Small intestine (tissue), 7 donors: ENCODE data around the gene ATF4. TPM values are rescaled to one million over a fixed set of nuclear protein-coding genes. Genes with fewer than 3 reads are reported as not detected.
"Not testable (repeated sequence)": the region's sequence is repeated elsewhere in the genome, so short reads cannot be mapped to it uniquely, and the experiment has no call there.

Source experiments
- DNase-seq, 2 donors: peaks; one replicate each; pipeline versions ENCODE4 v3.0.0 to v3.0.0-alpha.2; 2013
- FAIRE-seq: peaks from 2 replicates; lab custom pipeline; 2012; peaks lifted over from hg19 to GRCh38; lab: Jason Lieb, UNC
- H3K27ac ChIP-seq, 3 donors: one replicate each; pipeline ENCODE4 v1.5.1; 2013; ENCODE audit warnings: low read length in 2 of 3, mild to moderate bottlenecking in 2 of 3, control low read depth in 1 of 3, inconsistent platforms in 1 of 3, low read depth in 1 of 3, moderate library complexity in 1 of 3
- H3K27me3 ChIP-seq, 3 donors: one replicate each; pipeline ENCODE4 v1.6.1; 2013; ENCODE audit warnings: low read length in 3 of 3, inconsistent platforms in 1 of 3; ENCODE audit not compliant: control insufficient read depth in 3 of 3, insufficient read depth in 3 of 3
- H3K36me3 ChIP-seq, 3 donors: one replicate each; pipeline ENCODE4 v1.6.1; 2013; ENCODE audit warnings: low read length in 3 of 3, inconsistent platforms in 1 of 3, low read depth in 1 of 3, mild to moderate bottlenecking in 1 of 3, moderate library complexity in 1 of 3; ENCODE audit not compliant: control insufficient read depth in 3 of 3, insufficient read depth in 2 of 3
- H3K4me1 ChIP-seq, 3 donors: one replicate each; pipeline ENCODE4 v1.6.1; 2013; ENCODE audit warnings: low read length in 2 of 3, inconsistent platforms in 1 of 3, low read depth in 1 of 3, mild to moderate bottlenecking in 1 of 3, moderate library complexity in 1 of 3; ENCODE audit not compliant: control insufficient read depth in 3 of 3, insufficient read depth in 2 of 3
- H3K4me3 ChIP-seq, 3 donors: one replicate each; pipeline ENCODE4 v1.5.1; 2013; ENCODE audit warnings: low read length in 3 of 3, control low read depth in 1 of 3, inconsistent platforms in 1 of 3, low read depth in 1 of 3, mild to moderate bottlenecking in 1 of 3, moderate library complexity in 1 of 3
- H3K9me3 ChIP-seq, 2 donors: one replicate each; pipeline ENCODE4 v1.6.1; 2013; ENCODE audit warnings: low read depth in 1 of 2, low read length in 1 of 2; ENCODE audit not compliant: control insufficient read depth in 2 of 2, insufficient read depth in 1 of 2
- WGBS, 3 donors: extraction: QIAGEN DNeasy Blood & Tissue Kit; methylation state at CpG; one replicate each; pipeline ENCODE4 v1.1.7; 2013; 5-methylcytosine and 5-hydroxymethylcytosine counted together
- polyA plus RNA-seq, 4 donors: library from polyadenylated mRNA; stranded (reverse) in 3 of 4; unstranded in 1 of 4; fragments of 200-250 nt in 3 of 4; fragments of 120-200 nt in 1 of 4; gene quantifications; one replicate each; pipeline versions ENCODE4 v1.2.1 to v1.2.3, GENCODE V29; 2013
- donor health status: healthy with polysubstance abuse.
- donor health status: control.
- donor health status: control.
- donor health status: Bipolar disorder and iron deficiency.
- donor health status: healthy.

ATF4 gene
- polyA plus RNA-seq, 4 donors: 271 to 709 (median 505) TPM

DNA sequence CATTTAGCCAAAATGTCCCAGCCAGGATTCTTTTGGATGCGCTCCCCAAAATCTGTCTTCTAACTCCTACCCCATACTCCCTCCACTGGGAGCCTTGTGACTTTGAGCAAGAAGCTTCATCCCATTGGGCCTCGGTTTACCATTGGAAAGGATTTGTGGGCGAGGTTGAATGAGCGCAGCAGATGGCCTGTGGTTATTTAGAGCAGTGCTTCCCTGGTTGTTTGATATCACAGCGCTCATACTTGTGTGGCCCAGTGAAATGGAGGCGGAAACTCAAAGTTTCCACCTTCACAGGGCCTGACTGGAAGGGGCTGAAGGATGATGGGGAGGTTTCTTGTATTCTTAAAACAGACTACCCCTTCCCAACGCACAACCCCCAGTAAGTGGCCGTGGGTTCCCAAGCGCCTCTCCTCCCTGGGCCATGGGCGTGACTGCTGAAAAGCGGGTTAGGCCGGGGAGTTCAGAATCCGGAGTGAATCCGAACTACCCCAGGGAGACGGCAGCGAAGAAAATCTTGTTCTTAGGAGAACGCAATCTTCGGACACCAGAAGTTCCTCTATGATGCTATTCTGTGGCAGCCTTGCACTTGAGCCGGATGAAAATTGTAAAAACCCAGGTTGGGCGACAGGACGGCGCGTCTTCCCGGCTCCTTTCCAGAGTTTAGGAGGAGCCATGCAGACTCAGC, 1.2 kb upstream of the ATF4 start:
- Histone ChIP-seq H3K27ac (peak overlapping the region; percentile 86 to 99 (median 97)), H3K9me3 (no peaks in the 10 kb centered on the region), H3K27me3 (no peaks in the 10 kb centered on the region), H3K36me3 (peaks cover 9 to 66% (median 19%) of the 10 kb centered on the region in 3 donors), H3K4me3 (peak overlapping the region; percentile 69 to 100 (median 96)), H3K4me1 (peaks cover 0 to 43% (median 0%) of the 10 kb centered on the region in 3 donors)
- FAIRE-seq (no peak), DNase-seq (peak in 1 of 2 donors; percentile 40)
- 7 to 8% (median 8%) methylated on average over 24 of the region's 24 CpGs for WGBS, 3 donors

DNA sequence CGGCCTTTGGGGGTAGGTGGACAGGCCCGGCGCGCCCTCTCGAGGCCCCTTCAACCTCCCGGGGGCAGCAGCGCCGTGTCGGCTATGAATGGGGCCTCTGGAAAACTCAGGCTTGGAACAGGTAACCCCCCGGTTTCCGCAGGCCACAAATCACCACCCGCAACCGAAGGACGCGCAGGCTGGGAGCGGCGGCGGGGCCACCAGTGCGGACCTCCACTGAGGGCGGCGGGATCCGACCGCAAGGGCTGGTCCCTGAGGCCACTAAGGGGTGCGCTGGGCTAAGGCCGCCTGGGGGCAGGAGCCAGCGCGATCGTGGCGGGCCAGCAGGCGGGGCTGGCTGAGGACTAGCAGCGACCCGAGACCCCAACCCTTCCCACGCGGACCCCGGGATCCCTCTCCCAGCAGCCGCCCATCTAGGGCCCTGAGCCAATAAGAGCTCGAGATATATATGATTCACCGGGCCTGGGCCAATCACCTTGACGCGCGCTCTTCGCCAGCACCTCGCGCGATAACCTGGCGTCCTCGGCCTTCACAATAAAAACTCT, 609 bp upstream of the ATF4 start:
- FAIRE-seq: no peak
- 0 to 1% (median 0%) methylated on average over 40 to 47 of the region's 47 CpGs for WGBS, 3 donors
- peaks cover 0 to 44% (median 0%) of the 10 kb centered on the region in 3 donors for H3K4me1 ChIP-seq

GRCh38 chr22:39521106-39521885, 934 bp downstream of the ATF4 start:
- peak overlapping the region; percentile 96 to 100 (median 98) for H3K4me3 ChIP-seq
- peaks cover 0 to 40% (median 0%) of the 10 kb centered on the region in 3 donors for H3K4me1 ChIP-seq
- H3K36me3 ChIP-seq: peaks cover 13 to 69% (median 14%) of the 10 kb centered on the region in 3 donors
- H3K9me3 ChIP-seq, FAIRE-seq, DNase-seq, H3K27me3 ChIP-seq: not testable (repeated sequence)
- 1 to 2% (median 1%) methylated on average over 28 of the region's 28 CpGs for WGBS, 3 donors
- peak overlapping the region; percentile 96 to 99 (median 98) for H3K27ac ChIP-seq

More for the DNA sequence above, 609 bp upstream of the ATF4 start:
- Histone ChIP-seq H3K9me3 (no peaks in the 10 kb centered on the region), H3K36me3 (peaks cover 9 to 66% (median 21%) of the 10 kb centered on the region in 3 donors), H3K4me3 (peak overlapping the region; percentile 69 to 100 (median 96)), H3K27me3 (no peaks in the 10 kb centered on the region), H3K27ac (peak overlapping the region; percentile 86 to 99 (median 98))
- peak; percentile 85 to 99 for DNase-seq

DNA sequence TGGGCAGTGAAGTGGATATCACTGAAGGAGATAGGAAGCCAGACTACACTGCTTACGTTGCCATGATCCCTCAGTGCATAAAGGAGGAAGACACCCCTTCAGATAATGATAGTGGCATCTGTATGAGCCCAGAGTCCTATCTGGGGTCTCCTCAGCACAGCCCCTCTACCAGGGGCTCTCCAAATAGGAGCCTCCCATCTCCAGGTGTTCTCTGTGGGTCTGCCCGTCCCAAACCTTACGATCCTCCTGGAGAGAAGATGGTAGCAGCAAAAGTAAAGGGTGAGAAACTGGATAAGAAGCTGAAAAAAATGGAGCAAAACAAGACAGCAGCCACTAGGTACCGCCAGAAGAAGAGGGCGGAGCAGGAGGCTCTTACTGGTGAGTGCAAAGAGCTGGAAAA, 1.7 kb downstream of the ATF4 start:
- peaks cover 0 to 42% (median 0%) of the 10 kb centered on the region in 3 donors for H3K4me1 ChIP-seq
- not testable (repeated sequence) for DNase-seq
- 6 to 12% (median 8%) methylated on average over 3 to 5 of the region's 5 CpGs for WGBS, 3 donors

DNA sequence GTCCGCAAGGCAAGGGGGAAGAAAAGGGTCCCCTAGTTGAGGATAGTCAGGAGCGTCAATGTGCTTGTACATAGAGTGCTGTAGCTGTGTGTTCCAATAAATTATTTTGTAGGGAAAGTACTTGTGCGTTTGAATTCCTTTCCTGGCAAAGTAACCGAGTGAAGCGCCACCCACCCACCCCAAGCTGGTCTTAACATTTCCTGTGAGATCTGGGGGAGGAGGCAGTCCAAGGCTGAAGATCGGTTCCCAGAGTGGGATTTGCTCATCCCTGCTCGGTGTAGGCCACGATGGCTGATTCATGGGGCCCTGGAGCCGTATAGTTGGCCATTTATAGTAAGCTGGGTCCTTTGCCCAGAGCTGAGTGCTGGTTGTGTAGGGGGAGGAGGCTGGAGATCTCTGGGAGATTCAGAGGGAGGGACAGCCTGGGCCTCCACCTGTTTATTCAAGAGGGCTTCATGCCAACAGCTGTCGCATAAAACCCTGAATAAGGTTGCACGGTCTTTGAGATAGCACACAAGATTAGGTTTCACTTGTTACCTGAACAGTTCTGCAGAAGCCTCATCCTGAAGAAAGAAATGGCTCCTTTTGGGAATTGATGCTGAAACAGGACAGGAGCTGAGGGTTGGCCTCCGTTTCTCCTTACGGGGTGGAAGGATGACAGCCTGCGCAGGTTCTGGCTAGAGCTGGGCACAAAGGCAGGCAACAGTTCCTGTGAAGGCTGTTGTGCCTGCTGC, 2.4 kb downstream of the ATF4 start:
- peaks cover 11 to 69% (median 14%) of the 10 kb centered on the region in 3 donors for H3K36me3 ChIP-seq
- FAIRE-seq (no peak), DNase-seq (peak; percentile 52 to 62)
- H3K4me1 ChIP-seq: peaks cover 0 to 49% (median 0%) of the 10 kb centered on the region in 3 donors
- peak overlapping the region in 2 of 3 donors; percentile 98 to 100 for H3K4me3 ChIP-seq
- H3K27ac ChIP-seq: peak overlapping the region; percentile 22 to 64 (median 27)
- 4 to 14% (median 9%) methylated on average over 14 of the region's 14 CpGs for WGBS, 3 donors
- no peaks in the 10 kb centered on the region for H3K27me3 ChIP-seq
- H3K9me3 ChIP-seq: no peaks in the 10 kb centered on the region

More for the DNA sequence above, 1.7 kb downstream of the ATF4 start:
- not testable (repeated sequence) for H3K9me3 ChIP-seq, H3K27me3 ChIP-seq, H3K27ac ChIP-seq, FAIRE-seq
- Histone ChIP-seq H3K36me3 (peaks cover 11 to 70% (median 14%) of the 10 kb centered on the region in 3 donors), H3K4me3 (peak overlapping the region in 2 of 3 donors; percentile 98 to 100)

DNA sequence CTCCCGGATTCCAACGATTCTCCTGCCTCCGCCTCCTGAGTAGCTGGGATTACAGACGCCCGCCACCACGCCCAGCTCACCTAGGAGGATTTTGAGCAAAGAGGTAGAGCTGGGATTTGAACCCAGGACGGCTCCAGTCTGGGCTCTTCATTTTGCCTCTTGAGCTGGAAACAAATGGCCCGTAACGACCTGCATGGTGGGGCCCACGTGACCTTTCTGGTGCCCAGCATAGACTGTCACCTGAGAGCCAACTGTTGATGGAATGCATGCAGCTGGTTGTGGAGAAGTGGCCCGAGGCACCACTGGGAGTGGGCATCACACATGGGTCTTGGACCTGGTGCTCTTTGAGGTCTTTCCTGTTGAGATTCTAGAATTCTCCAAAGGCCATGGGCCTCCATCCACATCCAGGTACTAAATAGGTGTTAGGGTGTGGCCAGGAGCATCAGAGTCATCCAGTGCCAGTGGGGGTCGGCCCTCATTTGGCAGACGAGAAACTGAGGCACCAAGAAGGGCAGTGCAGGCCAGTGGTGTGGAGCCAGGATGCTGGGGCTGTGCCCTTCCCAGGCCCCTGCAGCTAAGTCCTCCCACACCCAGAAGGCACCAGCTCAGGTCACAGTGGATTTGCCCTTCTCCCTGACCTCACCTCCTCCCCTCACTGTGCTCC, 3.9 kb downstream of the ATF4 start:
- Histone ChIP-seq H3K36me3 (peaks cover 11 to 83% (median 14%) of the 10 kb centered on the region in 3 donors), H3K4me3 (no peak overlapping the region), H3K27me3 (no peaks in the 10 kb centered on the region), H3K27ac (no peak overlapping the region), H3K9me3 (no peaks in the 10 kb centered on the region), H3K4me1 (peaks cover 0 to 50% (median 2%) of the 10 kb centered on the region in 3 donors)
- WGBS, 3 donors: 62 to 72% (median 71%) methylated on average over 13 of the region's 13 CpGs
- FAIRE-seq (no peak), DNase-seq (no peak)

- Histone ChIP-seq H3K36me3 (peaks cover 14 to 90% (median 14%) of the 10 kb centered on the region in 3 donors), H3K4me3 (no peak overlapping the region), H3K4me1 (peaks cover 0 to 56% (median 2%) of the 10 kb centered on the region in 3 donors), H3K27me3 (no peaks in the 10 kb centered on the region), H3K27ac (peak overlapping the region in 1 of 3 donors; percentile 41), H3K9me3 (no peaks in the 10 kb centered on the region)
- DNase-seq (no peak), FAIRE-seq (no peak)
- 77 to 86% (median 79%) methylated on average over 9 to 10 of the region's 10 CpGs for WGBS, 3 donors
These were observed 4.6 kb downstream of the ATF4 start for GRCh38 chr22:39524753-39525657.
